ENCODE data around the gene DHRS11.

Gene DHRS11, protein sequence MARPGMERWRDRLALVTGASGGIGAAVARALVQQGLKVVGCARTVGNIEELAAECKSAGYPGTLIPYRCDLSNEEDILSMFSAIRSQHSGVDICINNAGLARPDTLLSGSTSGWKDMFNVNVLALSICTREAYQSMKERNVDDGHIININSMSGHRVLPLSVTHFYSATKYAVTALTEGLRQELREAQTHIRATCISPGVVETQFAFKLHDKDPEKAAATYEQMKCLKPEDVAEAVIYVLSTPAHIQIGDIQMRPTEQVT

DNA sequence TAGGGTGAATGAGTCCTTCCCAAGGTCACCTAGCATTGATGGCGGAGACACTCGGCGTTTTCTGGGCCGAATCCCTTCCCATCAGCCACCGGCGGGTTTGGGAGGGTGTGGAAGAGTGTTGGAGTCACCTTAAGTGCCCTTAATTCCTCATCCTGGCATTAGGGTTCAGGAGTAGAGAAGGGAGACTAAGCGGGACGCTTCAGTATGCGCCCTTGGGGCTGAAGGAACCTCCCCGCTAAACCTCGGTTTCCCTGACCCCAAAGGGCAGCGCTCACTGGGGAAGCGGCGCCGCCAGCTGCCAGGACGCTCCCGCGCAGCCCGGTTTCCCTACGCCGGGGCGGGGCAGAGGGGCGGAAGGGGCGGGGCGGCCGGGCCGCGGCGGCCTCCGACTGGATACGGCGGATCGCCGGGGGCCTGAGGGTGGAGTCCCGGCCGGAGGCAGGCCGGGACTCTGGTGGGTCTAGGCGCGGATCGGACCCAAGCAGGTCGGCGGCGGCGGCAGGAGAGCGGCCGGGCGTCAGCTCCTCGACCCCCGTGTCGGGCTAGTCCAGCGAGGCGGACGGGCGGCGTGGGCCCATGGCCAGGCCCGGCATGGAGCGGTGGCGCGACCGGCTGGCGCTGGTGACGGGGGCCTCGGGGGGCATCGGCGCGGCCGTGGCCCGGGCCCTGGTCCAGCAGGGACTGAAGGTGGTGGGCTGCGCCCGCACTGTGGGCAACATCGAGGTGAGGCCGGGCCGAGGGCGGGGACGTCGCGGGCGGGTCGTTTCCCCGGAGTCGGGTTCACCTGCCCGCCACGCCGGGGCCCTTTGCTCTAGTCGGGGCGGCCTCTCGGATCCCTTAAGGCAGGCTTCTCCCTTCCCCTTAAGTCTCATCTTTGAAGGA is at the start of gene DHRS11:
DHRS11 (plus strand) TSS at position 446 of the 882 bp plus-strand sequence; CDS start at position 577, 131 bp downstream.
- no peak for DNase-seq (ENCODE audit: low read depth)

DNA sequence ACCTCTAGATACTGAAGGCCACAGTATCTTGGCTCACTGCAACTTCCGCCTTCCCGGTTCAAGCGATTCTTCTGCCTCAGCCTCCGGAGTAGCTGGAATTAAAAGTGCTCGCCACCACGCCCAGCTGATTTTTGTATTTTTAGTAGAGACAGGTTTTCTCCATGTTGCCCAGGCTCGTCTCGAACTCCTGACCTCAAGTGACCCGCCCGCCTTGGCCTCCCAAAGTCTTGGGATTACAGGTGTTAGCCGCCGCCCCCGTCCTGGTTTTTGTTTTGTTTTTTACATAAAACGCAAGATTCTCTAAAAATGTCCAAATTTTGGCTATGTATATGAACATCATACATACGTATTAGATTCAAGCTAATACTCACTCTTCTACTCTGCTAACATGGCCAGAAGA is 48.9 kb upstream of the DHRS11 start:
- DNase-seq (ENCODE audit: low read depth) = no peak

DNA sequence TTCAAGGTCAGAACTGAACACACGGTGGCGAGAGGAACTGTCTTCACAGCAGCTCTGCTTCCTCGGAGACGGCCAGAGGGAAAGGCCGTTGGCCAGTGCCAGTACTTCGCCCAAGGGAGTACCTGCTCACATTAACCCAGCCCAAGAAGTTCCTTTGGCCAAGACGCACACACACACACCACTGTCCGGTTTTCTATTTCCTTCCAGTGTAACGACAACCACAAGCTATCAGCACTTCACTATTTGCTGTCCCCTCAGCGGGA is 47.7 kb upstream of the DHRS11 start:
- no peak for DNase-seq (ENCODE audit: low read depth)

DNA sequence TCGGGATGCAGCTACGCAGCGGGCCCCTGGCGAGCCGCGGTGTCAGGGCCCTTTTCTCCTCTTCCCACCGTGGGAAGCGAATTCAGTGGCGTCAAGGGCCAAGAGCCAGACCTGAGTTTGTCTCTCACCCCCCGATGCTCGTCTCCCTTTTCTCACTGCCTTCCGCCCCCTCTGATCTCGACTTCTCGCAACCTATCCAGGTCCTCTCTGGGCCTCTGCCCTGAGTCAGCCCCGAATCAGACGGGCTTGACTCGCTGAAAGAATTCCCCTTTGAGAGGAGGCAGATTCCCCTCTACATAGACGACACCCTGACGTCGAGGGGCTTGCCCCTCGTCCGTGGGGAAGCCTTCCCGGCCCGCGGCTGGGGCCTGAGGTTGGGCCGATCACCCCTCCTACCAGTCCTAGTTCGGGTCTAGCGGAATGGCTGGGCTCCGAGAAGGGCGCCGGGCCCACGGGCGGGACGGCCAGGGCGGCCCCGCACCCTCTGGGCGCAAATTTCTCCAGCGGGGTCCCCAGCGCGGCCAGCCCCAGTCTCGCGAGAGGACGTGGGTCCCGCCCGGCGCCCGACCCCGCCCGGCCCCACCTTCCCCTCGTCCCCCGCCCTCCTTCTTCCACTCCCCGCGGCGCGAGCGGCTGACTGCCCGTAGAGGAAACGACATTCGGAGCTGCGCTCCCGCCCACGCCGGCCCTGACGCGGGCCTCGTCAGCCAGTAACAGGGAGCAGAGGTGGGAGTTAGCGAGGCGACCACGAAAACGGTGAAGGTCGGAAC is 47.2 kb upstream of the DHRS11 start, which contains the start of gene GGNBP2:
GGNBP2 (plus strand) TSS at position 613 of the 770 bp plus-strand sequence. CDS start 806 bp downstream, outside the sequence.
- peak; percentile 63 for DNase-seq (ENCODE audit: low read depth)

DNA sequence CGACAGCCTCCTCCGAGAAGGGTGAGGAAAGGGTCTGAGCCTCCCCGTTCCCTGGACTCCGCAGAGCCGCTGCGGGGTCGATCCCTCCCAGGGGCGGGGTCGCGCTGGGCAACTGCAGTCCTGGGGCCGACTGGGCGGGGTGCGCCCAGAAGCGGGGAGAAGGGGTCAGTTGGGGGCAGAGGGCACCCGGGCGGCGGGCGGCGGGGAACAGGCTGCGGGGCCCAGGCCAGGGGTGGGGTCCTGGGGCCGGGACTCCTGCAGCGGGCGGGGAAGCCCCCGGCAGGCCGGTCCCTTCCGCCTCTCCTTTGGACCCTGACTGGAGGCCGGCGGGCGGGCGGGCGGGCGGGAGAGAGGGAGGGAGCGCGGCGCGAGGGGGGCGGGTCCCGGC is 46.6 kb upstream of the DHRS11 start:
- no peak for DNase-seq (ENCODE audit: low read depth)

DNA sequence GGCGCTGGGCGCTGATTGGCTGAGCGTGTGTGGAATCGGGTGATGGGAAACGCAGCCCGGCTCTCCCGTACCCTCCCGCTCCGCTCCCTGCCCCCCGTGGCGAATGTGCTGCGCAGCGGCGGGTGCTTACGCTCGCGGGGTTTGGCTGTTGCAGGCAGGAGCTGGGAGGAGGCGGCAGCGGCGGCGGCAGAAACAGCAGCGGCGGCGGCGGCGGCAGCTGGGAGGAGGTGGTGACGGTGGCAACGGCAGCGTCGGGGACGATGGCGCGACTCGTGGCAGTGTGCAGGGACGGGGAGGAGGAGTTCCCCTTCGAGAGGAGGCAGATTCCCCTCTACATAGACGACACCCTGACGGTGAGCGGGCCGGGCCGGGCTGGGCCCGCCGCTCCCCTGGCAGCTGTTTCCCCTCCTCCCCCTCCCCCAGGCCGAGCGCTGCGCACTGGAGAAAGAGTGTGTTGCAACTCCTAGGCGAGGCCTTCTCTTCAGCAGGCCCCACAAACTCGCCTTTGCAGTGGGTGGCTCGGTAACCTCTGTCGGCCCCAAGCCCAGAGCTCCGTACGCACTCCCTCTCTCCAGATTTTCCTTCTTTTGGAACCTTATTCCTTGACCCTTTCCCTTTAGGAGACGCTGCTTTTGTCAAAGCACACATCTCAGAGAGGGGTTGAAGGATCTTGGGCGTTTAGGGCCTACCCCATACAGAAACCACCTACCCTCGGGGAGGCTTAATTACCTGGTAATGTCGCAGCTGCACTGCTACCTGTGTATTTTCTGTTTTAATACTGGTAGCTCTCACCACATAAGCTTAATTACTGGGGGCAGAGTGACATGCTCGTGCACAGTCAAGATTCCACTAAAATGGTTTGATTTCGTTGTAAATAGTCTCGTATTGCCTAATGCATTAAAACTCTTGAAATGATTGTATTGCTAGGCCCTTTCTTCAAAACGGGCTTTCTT is 45.9 kb upstream of the DHRS11 start:
- peak; percentile 91 for DNase-seq (ENCODE audit: low read depth)

DNA sequence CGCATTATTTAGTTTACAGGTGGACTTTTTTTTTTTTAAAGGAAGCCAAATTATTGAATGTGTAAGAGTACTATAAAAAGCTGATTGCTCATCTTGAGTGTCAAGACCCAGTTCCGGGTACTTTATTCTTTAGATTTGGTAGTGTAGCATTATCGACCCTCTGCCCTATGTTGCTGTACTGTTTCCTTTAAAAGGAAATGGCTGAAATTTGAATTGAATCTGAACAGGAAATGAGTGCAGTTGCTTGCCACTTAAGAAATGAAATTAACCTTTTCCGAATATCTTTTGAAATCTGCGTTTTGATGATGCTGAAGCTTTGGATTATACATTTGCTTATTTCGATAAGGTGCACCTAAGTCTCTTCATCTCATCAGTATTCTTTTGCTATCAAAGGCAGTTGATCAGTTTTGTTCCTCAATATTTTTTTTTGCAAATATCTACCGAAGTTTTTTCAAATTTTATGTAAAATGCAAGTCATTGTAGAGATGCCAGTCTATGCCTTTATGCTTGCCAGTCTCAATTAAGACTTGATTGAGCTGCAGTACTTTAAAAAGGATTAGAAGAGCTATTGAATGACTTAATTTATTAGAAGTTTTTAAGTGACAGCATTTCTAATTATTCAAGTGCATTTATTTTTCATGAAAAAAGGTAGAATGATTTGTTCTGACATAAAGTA is 45.1 kb upstream of the DHRS11 start:
- no peak for DNase-seq (ENCODE audit: low read depth)

DNA sequence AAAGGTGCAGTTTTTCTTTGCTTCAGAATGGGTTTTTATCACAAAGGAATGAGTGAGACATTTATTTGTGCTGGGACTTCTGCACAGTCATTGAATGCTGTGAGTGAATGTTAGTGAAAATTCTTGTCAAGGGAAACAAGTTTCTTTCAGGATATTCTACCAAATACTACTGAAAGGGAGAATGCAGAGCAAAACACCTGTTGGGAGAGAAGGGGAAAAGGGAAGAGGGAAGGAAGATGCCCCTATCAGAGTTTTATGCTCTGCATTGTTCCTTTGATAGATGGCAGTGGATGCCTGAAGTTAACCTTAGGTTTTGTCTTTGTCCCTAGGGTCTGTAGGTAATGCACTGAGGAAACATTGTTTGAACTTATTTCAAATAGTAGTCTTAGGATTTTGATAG is 43.9 kb upstream of the DHRS11 start:
- no peak for DNase-seq (ENCODE audit: low read depth)

DNA sequence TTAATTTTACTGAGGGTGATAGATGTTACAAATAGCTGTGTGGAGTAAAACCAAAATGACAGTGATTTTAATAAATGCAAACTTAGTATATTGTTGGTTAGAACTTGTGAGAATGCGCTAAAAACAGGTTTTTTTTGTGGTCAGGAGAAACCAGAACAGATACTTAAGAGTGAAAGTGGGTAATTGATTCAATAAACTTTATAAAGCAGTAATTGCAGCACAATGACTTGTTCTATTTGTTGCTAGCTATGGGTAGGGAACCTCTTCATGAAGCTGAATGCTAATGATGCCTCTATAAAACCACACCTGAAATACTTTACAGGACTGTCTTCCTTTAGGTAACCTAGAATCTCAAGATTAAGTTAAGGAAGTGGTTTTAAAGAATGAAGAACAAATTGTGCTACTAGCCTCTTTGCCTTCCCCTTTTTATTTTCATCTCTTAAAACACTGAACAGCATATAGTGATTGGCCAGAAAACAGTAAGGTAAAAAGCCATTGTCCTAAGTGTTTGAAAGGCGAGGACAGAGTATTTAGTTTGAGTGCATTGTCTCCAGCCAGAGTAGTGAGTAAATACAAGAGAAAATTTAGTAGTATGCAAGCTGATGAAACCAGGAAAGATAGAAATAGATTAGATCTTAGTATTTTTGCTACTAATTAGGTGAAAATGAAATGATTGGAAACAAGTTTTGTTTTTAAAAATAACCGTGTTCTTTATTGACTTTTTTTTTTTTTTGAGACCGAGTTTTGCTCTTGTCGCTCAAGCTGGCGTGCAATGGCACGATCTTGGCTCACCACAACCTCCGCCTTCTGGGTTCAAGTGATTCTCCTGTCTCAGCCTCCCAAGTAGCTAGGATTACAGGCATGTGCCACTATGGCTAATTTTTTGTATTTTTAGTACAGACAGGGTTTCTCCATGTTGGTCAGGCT is 40.9 kb upstream of the DHRS11 start:
- no peak for DNase-seq (ENCODE audit: low read depth)

DNA sequence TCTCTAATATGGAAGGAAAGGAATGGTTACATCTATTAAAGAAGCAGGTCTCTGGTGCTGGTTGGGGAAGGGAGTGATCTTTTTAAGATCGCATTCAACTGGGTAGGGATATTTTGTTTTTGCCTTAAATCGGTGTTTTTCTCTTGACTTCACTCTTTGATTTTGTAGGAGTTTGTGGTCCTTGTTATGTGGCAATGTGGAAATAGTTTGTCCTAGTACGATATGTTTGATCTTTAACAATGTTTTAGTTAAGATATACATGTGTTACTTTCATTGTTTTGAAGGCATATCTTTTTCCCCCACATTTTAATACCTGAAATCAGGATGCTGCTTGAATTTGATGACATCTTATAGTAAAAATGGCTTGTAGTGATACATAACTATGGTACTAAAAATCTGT is 38.2 kb upstream of the DHRS11 start:
- DNase-seq (ENCODE audit: low read depth) = no peak

DNA sequence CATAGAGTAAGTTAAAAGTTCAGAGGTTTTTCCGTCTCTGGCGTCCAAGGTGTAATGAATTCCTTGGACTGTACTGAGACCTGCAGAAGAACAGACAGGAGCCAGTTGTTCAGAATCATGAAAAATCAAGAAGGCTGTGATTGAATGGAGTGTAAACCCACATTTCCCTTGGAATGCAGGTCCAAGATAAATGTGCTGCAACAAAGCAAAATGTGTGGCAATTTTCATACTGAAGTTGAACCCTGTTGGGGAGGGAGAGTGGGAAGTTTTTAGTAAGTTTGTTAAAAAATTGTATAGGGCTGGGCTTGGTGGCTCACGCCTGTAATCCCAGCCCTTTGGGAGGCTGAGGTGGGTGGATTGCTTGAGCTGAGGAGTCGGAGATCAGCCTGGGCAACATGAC is 25.6 kb upstream of the DHRS11 start:
- DNase-seq (ENCODE audit: low read depth) = no peak

DNA sequence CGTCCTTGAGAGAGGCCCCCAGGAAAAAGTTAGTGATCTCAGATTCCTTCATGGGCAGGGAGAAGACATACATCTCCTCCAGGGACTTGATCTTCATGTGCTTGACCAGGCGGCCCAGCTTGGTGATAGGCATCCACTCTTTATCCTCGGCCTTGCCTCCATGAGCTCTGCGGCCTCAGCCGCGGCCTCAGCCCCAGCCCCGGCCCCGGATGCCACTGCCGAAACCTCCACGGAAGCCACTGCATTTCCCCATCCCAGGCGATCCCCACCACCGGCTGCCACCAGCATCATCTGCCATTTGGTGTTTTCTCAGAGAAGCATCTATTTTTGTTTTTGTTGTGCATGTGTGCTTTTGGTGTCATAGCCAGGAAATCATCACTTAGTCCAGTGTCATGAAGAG is 16.7 kb upstream of the DHRS11 start:
- no peak for DNase-seq (ENCODE audit: low read depth)

DNA sequence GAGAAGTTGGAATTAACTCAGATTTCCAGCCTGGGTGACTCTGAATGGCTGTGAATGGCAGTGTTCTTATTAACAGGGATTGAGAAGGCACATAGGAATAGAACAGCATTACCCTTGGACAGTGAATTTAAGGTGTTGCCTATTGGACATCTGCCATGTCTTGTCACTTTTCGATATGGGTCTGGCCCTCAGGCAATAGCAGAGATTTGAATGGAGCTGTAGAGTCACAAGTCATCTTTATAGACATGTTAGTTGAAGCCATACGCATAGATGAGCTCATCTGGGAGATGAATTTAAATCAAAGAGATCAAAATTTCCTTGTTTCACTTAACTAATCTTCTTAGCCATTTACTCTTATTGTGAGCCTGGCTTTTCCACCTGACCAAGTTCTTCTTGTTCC is 14.9 kb upstream of the DHRS11 start:
- DNase-seq (ENCODE audit: low read depth) = no peak

DNA sequence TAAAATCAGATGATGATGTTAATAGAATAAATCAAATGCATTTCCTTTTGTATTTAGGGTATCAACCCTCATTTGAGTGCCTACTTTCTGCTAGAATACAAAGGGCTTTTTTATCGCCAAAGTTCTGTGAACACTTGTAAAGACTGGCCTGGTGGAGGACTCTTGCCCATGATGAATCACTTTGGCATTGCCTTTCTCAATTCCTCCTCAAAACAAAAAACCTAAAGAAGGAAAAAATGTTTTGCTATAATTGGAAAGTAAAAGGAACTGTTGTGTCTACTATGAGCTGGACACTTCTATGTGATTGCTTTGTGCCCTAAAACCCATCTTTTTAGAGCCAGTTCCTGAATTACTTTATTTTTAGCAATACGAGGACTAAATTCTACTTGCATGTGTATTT is 13.0 kb upstream of the DHRS11 start:
- no peak for DNase-seq (ENCODE audit: low read depth)

DNA sequence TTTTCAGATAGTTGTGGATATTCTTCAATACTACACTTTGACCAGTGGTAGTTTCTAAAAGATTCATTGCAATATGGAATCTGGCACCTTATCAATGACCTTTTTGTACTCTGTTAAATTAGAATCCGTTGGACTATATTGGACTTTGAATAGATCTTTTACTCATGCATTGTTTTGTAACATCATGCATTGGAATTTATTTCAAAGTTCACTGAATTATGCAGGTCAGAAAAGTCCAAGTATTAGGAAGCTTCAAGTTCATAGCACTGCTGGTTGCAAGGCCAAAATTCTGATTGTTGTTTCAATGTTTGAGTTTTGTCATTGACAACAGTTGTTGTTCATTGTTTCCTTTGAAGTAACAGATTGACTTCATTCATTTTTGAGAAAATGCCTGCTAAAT is 7.9 kb upstream of the DHRS11 start:
- DNase-seq (ENCODE audit: low read depth) = no peak

DNA sequence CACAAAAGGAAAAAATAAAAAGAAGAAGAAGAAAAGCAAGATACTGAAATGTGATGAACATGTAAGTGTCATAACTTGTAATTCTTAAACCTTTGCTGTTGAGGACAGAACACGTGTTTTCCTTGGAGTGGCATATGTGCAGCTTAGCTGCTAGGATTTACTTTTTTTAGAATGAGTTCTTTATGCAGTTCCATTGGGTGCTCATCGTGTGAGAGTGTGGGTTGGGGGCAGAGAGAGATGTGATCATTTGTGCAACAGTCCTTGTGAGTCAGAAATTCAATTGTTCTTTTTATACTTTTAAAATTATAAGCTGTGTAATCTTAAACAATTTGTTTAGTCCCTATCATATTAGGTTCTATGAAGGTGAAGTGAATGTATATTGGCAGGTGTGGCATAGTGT is 5.5 kb upstream of the DHRS11 start:
- DNase-seq (ENCODE audit: low read depth) = no peak

DNA sequence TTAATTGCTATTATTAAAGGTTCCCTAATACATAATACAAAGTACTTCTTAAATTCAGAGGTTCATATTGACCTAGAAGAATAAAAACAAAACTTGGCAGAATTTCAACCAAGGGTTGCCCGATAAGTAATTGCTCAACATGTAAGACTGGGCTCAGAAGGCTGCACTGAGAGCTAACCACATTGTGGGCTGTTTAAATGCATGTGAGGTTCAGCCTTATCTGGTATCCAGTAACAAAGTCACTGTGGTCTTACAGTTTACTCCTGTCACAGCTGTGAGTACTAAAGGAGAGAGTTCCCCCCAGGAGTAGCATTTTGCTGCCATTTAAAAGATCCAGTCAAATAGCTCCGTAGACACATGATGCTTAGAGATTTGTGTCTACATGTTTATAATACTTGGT is 1.6 kb upstream of the DHRS11 start:
- no peak for DNase-seq (ENCODE audit: low read depth)

DNA sequence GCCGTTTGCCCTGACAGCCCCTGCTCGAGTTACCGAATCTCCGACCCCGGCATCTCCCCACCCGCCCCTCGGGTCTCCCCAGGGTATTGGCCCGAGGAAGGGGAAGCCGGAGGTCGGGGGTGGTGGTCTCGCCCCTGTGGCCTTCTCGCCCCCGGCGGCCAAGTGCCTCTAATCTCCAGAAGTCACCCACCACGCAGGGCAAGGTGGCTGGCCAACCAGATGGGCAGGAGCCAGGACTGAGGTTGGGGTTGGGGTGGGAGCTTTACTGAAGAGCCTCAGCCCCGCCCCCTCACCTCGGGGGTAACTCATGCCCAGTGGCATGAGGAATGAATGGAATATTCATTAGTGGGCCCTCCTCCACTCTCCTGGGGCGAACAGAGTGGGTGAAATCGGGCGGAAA is 637 bp downstream of the DHRS11 start:
- DNase-seq (ENCODE audit: low read depth) = no peak

DNA sequence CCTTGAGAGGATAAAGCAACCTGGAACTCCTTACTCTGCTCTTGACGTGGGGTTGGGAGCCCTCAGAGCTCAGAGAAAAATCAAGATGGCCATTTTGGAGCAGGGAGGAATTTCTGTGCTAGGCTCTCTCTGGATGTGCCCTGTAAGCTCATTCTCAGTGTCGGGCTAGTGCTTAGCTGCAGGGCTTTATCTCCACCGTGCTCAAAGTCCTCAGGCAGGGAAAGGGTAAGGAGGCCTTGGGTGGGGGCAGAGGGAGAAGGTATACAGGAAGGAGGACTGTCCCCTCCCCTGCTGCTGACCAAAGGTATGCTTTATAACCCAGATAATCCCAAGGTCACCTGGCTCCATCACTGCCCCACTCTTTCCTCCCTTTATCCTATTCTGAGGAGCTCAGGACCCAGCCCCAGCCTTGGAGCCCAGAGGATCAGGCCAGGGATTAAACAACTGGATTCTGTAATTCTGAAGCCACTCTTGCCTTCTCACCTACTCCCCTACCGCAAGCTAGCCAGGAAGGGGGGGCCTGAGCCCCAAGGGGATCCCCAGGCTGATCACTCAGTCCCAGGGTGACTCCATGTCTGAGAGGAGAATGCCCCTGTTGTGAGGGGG is 1.1 kb downstream of the DHRS11 start:
- DNase-seq (ENCODE audit: low read depth) = no peak
